Epithelial cell of proximal tubule (primary cell): ENCODE results near the gene PDZD2. TPM values are rescaled to one million over a fixed set of nuclear protein-coding genes. Genes with fewer than 3 reads are reported as not detected.
A peak's percentile ranks its signal among the peaks of the same experiment; 100 is the strongest.

Experiments
- DNase-seq: peaks from one replicate; pipeline ENCODE4 v3.0.0-alpha.2; 2011; ENCODE audit warnings: low read depth
- H3K4me3 ChIP-seq: 2 replicates; pipeline ENCODE4 v1.5.1; 2011; ENCODE audit warnings: low read depth, mild to moderate bottlenecking, low read length
- total RNA-seq: library from RNA; depleted of rRNA; stranded (reverse); fragments of >200 nt; gene quantifications from 2 replicates; pipeline ENCODE4 v1.2.3, GENCODE V29; 2015
- TF ChIP-seq, protein P1 (sequence below): conservative IDR thresholded peaks from 2 replicates; pipeline ENCODE4 v1.5.1; 2012; ENCODE audit warnings: low read depth, mild to moderate bottlenecking, low read length

PDZD2 gene
- total RNA-seq, 1 donor from 2014 or later: 8.4 TPM

- DNase-seq: no peak
- TF ChIP-seq, protein P1, sequence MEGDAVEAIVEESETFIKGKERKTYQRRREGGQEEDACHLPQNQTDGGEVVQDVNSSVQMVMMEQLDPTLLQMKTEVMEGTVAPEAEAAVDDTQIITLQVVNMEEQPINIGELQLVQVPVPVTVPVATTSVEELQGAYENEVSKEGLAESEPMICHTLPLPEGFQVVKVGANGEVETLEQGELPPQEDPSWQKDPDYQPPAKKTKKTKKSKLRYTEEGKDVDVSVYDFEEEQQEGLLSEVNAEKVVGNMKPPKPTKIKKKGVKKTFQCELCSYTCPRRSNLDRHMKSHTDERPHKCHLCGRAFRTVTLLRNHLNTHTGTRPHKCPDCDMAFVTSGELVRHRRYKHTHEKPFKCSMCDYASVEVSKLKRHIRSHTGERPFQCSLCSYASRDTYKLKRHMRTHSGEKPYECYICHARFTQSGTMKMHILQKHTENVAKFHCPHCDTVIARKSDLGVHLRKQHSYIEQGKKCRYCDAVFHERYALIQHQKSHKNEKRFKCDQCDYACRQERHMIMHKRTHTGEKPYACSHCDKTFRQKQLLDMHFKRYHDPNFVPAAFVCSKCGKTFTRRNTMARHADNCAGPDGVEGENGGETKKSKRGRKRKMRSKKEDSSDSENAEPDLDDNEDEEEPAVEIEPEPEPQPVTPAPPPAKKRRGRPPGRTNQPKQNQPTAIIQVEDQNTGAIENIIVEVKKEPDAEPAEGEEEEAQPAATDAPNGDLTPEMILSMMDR: no peak
- H3K4me3 ChIP-seq: no peak overlapping the region
Measured at GRCh38 chr5:32023816-32024215, 384.9 kb downstream of the PDZD2 start.

DNA sequence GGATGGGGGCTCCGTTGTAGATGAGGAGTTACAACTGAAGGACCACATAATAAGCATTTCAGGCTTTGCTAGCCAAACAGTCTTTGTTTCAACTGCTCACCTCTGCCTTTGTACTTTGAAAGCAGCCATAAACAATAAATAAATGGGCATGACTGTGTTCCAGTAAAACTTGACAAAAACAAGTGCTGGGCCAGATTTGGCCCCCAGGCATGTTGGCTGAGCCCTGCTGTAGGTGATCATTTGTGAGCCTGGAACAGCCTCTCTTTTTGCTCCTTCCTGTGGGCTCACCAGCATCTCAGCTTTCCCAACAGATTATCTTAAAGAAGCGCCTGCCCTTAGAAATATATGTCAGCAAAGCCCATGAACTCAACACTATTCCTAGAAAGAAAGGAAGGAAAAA is 385.8 kb downstream of the PDZD2 start:
- TF ChIP-seq, protein P1: no peak
- DNase-seq: no peak
- H3K4me3 ChIP-seq: no peak overlapping the region

GRCh38 chr5:32027093-32027716 is 388.3 kb downstream of the PDZD2 start:
- no peak overlapping the region for H3K4me3 ChIP-seq
- DNase-seq: no peak
- TF ChIP-seq, protein P1: no peak

DNA sequence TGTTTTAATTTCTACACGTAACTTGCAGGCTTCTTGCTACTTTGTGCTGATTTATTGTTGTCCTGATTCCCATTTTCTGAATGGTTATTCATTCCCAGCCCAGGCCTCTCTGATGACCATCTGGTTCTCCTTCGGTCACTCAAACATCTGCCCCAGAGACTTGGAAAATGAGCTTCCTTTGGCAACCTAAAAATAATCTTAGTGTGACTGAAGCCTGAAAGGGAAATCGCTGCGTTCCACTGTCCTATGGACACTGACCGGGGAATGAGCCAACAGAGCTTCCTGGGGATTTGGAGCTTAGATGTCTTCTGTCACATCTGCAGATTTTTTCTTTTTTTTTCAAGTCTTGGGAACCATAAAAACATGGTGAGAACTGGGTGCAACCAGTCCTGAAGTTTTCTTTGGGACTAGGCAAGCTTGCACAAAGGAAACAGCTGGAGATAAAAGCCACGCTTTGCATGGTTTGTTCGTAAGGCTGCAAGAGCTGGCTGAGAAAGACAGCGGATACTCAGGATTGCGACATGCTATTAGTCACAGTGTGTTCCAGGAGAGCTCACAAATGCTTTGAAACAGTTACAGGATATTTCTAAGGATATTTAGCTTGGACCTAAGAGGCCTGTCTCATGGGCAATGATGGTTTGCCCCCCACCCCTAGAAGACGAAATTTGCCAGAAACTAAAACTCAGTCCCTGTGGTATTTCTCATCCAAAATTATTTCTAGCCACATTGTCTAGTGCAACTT is 389.0 kb downstream of the PDZD2 start:
- TF ChIP-seq, protein P1: no peak
- no peak overlapping the region for H3K4me3 ChIP-seq
- peak; percentile 89 for DNase-seq

DNA sequence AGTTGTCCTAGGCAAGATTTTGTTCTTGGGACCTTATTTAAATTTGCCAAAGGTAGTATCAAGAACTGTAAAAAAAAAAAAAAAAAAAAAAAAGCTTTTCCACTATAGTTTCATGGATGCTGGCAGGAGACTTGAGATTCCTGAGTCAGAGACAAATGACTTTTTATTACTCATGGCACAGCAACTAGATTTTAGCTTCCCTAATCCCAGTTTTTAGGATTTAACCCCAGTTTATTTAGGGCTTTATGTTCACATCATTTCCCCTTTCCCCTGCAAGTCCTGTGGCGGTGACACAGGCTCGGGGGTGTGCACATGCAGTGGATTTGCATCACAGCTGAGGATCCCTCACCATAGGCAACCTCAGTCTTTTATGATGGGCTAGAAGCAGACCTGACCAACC is 390.3 kb downstream of the PDZD2 start:
- TF ChIP-seq, protein P1: no peak
- no peak overlapping the region for H3K4me3 ChIP-seq
- DNase-seq: no peak

DNA sequence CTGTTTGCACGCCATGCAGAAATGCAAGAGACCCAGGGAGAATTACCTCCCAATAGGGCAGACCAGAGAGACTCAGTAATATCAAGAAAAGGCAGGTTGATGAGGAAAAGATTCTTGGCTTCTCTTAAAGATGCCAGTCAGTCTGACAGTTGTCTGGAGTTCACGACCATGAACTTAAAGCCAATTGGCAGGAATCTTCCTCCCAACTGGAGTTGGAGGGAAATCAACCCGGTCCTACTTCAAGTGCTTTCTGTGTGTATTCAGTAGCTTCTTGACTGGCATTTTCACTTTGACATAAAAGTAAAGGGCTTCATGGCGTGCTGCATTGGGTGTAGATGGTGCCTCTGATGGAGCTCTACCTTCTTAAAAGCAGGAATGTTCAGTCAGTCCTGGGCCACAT is 390.9 kb downstream of the PDZD2 start:
- DNase-seq: no peak
- H3K4me3 ChIP-seq: no peak overlapping the region
- TF ChIP-seq, protein P1: no peak

DNA sequence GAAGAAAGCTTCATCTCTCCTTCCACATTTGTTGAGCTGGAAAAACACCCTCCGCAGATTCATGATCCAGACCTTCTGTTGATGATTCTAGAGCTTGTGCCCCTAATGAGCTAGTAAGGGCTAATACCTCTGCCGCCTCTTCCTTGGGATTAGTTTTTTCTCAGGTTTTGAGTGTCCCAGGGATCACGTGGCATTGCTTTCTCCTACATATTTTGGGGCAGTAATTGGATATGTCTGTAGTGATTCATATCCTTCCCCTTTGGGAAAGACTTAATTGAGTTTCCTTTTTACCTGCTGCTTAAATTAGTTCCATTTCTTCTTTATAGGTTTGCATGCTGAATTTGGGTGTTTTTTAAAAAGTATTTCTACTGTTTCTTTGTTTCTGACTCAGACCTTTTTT is 391.3 kb downstream of the PDZD2 start:
- no peak for DNase-seq
- no peak overlapping the region for H3K4me3 ChIP-seq
- TF ChIP-seq, protein P1: no peak
